IMR-90 (cell line): ENCODE data around the gene SLC12A7. TPM values are rescaled to one million over a fixed set of nuclear protein-coding genes. Genes with fewer than 3 reads are reported as not detected.

Source experiments
- ATAC-seq: fragments of 200-7000 bp; cut with Tn5 transposase; 2 replicates; pipeline ENCODE4 v1.9.1; 2020; ENCODE audit warnings: low read depth, mild to moderate bottlenecking, moderate library complexity
- BruUV-seq: library from RNA; stranded (reverse); fragments of 400-500 nt; replicated peaks from 2 replicates; lab custom pipeline; 2021; lab: Mats Ljungman, UMichigan
- CTCF ChIA-PET: fragments of 300-600 bp; formaldehyde crosslinking; extraction: SDS; loops from one replicate; lab custom pipeline; 2021; ENCODE audit warnings: antibody characterized with exemption; lab: Yijun Ruan, JAX
- POLR2A ChIA-PET: fragments of 300-600 bp; sonication (Branson Sonifier 250); formaldehyde crosslinking; loops from one replicate; lab custom pipeline; 2022; ENCODE audit warnings: antibody characterized with exemption; ENCODE audit not compliant: unreplicated experiment; lab: Charles Lee
- DNase-seq: peaks from one replicate; pipeline ENCODE4 v3.0.0; 2013
- H2AFZ ChIP-seq: replicated peaks from 2 replicates; pipeline ENCODE3; 2013; ENCODE audit warnings: low read length, mild to moderate bottlenecking; ENCODE audit not compliant: poor library complexity
- H2AK5ac ChIP-seq: 2 replicates; pipeline ENCODE4 v1.6.1; 2013; ENCODE audit warnings: low read depth, low read length, inconsistent platforms
- H2AK9ac ChIP-seq: replicated peaks from 2 replicates; pipeline ENCODE3; 2013; ENCODE audit warnings: mild to moderate bottlenecking, low read depth, low read length, moderate library complexity; ENCODE audit not compliant: poor library complexity
- H2BK120ac ChIP-seq: 2 replicates; pipeline ENCODE4 v1.6.1; 2013; ENCODE audit warnings: low read depth, low read length, inconsistent platforms
- H2BK15ac ChIP-seq: 3 replicates; pipeline ENCODE4 v1.6.1; 2013; ENCODE audit warnings: low read depth, low read length, inconsistent platforms
- H2BK20ac ChIP-seq: 2 replicates; pipeline ENCODE4 v1.6.1; 2013; ENCODE audit warnings: low read depth, mild to moderate bottlenecking, inconsistent platforms, low read length, moderate library complexity
- H2BK5ac ChIP-seq: 2 replicates; pipeline ENCODE4 v1.6.1; 2013; ENCODE audit warnings: mild to moderate bottlenecking, low read depth, low read length, inconsistent platforms; ENCODE audit not compliant: poor library complexity, severe bottlenecking
- H3K14ac ChIP-seq: replicated peaks from 2 replicates; pipeline ENCODE4 v1.6.1; 2013; ENCODE audit warnings: low read depth, low read length, inconsistent platforms
- H3K18ac ChIP-seq: 2 replicates; pipeline ENCODE4 v1.6.1; 2013; ENCODE audit warnings: low read depth, low read length, control low read depth
- H3K23ac ChIP-seq: 2 replicates; pipeline ENCODE4 v1.6.1; 2013; ENCODE audit warnings: low read depth, low read length, inconsistent platforms
- H3K27ac ChIP-seq: 2 replicates; pipeline ENCODE4 v1.5.1; 2013; ENCODE audit warnings: mild to moderate bottlenecking, control low read depth, low read length; ENCODE audit not compliant: insufficient read depth
- H3K27me3 ChIP-seq: 2 replicates; pipeline ENCODE4 v1.6.1; 2013; ENCODE audit warnings: low read length; ENCODE audit not compliant: control insufficient read depth, insufficient read depth
- H3K36me3 ChIP-seq: 2 replicates; pipeline ENCODE4 v1.6.1; 2013; ENCODE audit warnings: low read length, mixed read lengths; ENCODE audit not compliant: control insufficient read depth, insufficient read depth
- H3K4ac ChIP-seq: 2 replicates; pipeline ENCODE4 v1.6.1; 2013; ENCODE audit warnings: low read depth, low read length, inconsistent platforms
- H3K4me1 ChIP-seq: 2 replicates; pipeline ENCODE4 v1.6.1; 2013; ENCODE audit warnings: low read length, mixed read lengths; ENCODE audit not compliant: control insufficient read depth, insufficient read depth
- H3K4me2 ChIP-seq: 2 replicates; pipeline ENCODE4 v1.6.1; 2013; ENCODE audit warnings: low read depth, mild to moderate bottlenecking, control low read depth, low read length, moderate library complexity
- H3K4me3 ChIP-seq: 2 replicates; pipeline ENCODE4 v1.5.1; 2013; ENCODE audit warnings: low read depth, mild to moderate bottlenecking, control low read depth, low read length, moderate library complexity; ENCODE audit not compliant: insufficient read depth
- H3K56ac ChIP-seq: 2 replicates; pipeline ENCODE4 v1.6.1; 2013; ENCODE audit warnings: low read length, inconsistent platforms; ENCODE audit not compliant: insufficient read depth; ENCODE audit errors: extremely low read depth
- H3K79me1 ChIP-seq, 2 experiments: 2 replicates each; pipeline ENCODE4 v1.6.1; 2013; ENCODE audit warnings: low read length in 2 of 2, inconsistent platforms in 1 of 2, low read depth in 1 of 2
- H3K9ac ChIP-seq: 2 replicates; pipeline ENCODE4 v1.6.1; 2013; ENCODE audit warnings: low read depth, low read length, control low read depth
- H3K9me1 ChIP-seq: 2 replicates; pipeline ENCODE4 v1.6.1; 2013; ENCODE audit warnings: low read length, inconsistent platforms; ENCODE audit not compliant: insufficient read depth
- H3K9me3 ChIP-seq: 2 replicates; pipeline ENCODE4 v1.6.1; 2013; ENCODE audit warnings: low read length; ENCODE audit not compliant: control insufficient read depth, insufficient read depth
- H4K20me1 ChIP-seq: 2 replicates; pipeline ENCODE4 v1.6.1; 2013; ENCODE audit warnings: low read length, inconsistent platforms; ENCODE audit not compliant: insufficient read depth
- H4K5ac ChIP-seq: 2 replicates; pipeline ENCODE4 v1.6.1; 2013; ENCODE audit warnings: mild to moderate bottlenecking, low read depth, low read length, control low read depth
- H4K8ac ChIP-seq, 2 experiments: 2 replicates each; pipeline ENCODE4 v1.6.1; 2013; ENCODE audit warnings: low read depth in 2 of 2, low read length in 2 of 2, control low read depth in 1 of 2, inconsistent platforms in 1 of 2
- H4K91ac ChIP-seq: 2 replicates; pipeline ENCODE4 v1.6.1; 2013; ENCODE audit warnings: low read depth, low read length, inconsistent platforms; ENCODE audit not compliant: insufficient read depth
- BHLHE40 ChIP-seq: fragments of 150-350 bp; IDR thresholded peaks from 2 replicates; pipeline ENCODE4 v1.6.1; 2016; ENCODE audit warnings: mild to moderate bottlenecking, low read depth, low read length
- CEBPB ChIP-seq: IDR thresholded peaks from 2 replicates; pipeline ENCODE4 v1.6.1; 2012; ENCODE audit warnings: low read depth, low read length, improper control_type of control experiment
- CHD1 ChIP-seq: IDR thresholded peaks from 2 replicates; pipeline ENCODE4 v1.6.1; 2012; ENCODE audit warnings: low read depth, low read length, improper control_type of control experiment
- CTCF ChIP-seq: conservative IDR thresholded peaks from 2 replicates; pipeline ENCODE4 v1.5.1; 2012; ENCODE audit warnings: mild to moderate bottlenecking, low read depth, low read length, improper control_type of control experiment
- ELK1 ChIP-seq: fragments of 150-350 bp; IDR thresholded peaks from 2 replicates; pipeline ENCODE4 v1.6.1; 2016; ENCODE audit warnings: low read depth, mild to moderate bottlenecking, low read length, moderate library complexity, borderline replicate concordance
- FOS ChIP-seq: fragments of 150-350 bp; IDR thresholded peaks from 2 replicates; pipeline ENCODE4 v1.6.1; 2016; ENCODE audit warnings: low read depth, low read length
- MAZ ChIP-seq: IDR thresholded peaks from 2 replicates; pipeline ENCODE4 v1.6.1; 2012; ENCODE audit warnings: low read depth, mild to moderate bottlenecking, low read length, improper control_type of control experiment, moderate library complexity, borderline replicate concordance
- NFE2L2 ChIP-seq: fragments of 150-350 bp; IDR thresholded peaks from 2 replicates; pipeline ENCODE4 v1.6.1; 2016; ENCODE audit warnings: low read depth, mild to moderate bottlenecking, low read length
- POLR2A ChIP-seq: IDR thresholded peaks from 2 replicates; pipeline ENCODE4 v1.6.1; 2012; ENCODE audit warnings: mild to moderate bottlenecking, low read depth, low read length
- RAD21 ChIP-seq: IDR thresholded peaks from 2 replicates; pipeline ENCODE4 v1.6.1; 2012; ENCODE audit warnings: low read length, improper control_type of control experiment
- RCOR1 ChIP-seq: IDR thresholded peaks from 2 replicates; pipeline ENCODE4 v1.6.1; 2012; ENCODE audit warnings: mild to moderate bottlenecking, low read length, improper control_type of control experiment; ENCODE audit not compliant: insufficient replicate concordance
- RFX5 ChIP-seq: IDR thresholded peaks from 2 replicates; pipeline ENCODE4 v1.8.0; 2012; ENCODE audit warnings: low read depth, mild to moderate bottlenecking, low read length, moderate library complexity
- WGBS, 2 experiments: methylation state at CpG; one replicate each; pipeline versions ENCODE4 v1.1.5 to v1.1.7; 2013; ENCODE audit warnings: missing lambda C conversion rate in 2 of 2; ENCODE audit not compliant: insufficient read length in 1 of 2; ENCODE audit errors: extremely low coverage in 2 of 2; 5-methylcytosine and 5-hydroxymethylcytosine counted together
- dilution Hi-C: fragments of 300-500 bp; cut with HindIII; formaldehyde crosslinking; loops from one replicate; pipeline ENCODE4 v1.14.3; 2018; ENCODE audit warnings: low sequenced_read_pairs; ENCODE audit not compliant: unreplicated experiment
- in situ Hi-C: fragments of 300-500 bp; cut with MboI; formaldehyde crosslinking; loops from 3 replicates; pipeline ENCODE4 v1.14.3; 2019; ENCODE audit warnings: low sequenced_read_pairs, inconsistent platforms, mixed read lengths
- intact Hi-C: fragments of 100-400 bp; cut with micrococcal nuclease; formaldehyde crosslinking; loops from 2 replicates; pipeline ENCODE4 v1.10.0; 2022
- polyA plus RNA-seq, 3 experiments: library from polyadenylated mRNA; depleted of rRNA; stranded (reverse); fragments of >200 nt; gene quantifications; 2 replicates each; pipeline ENCODE4 v1.2.3, GENCODE V29; 2012; ENCODE audit warnings: low replicate concordance in 1 of 3
- total RNA-seq: library from RNA; depleted of rRNA; stranded (reverse); fragments of >200 nt; gene quantifications from 2 replicates; pipeline ENCODE4 v1.2.3, GENCODE V29; 2012

Gene SLC12A7
- total and polyA plus RNA-seq, 2 of the 4 experiments (the other 2 are of a cell fraction) = 3.0 to 6.1 TPM

- TF ChIP-seq RCOR1 (no peak), RFX5 (no peak), BHLHE40 (no peak)
These were observed 105.2 kb downstream of the SLC12A7 start (continued) for GRCh38 chr5:1006656-1007071.

DNA sequence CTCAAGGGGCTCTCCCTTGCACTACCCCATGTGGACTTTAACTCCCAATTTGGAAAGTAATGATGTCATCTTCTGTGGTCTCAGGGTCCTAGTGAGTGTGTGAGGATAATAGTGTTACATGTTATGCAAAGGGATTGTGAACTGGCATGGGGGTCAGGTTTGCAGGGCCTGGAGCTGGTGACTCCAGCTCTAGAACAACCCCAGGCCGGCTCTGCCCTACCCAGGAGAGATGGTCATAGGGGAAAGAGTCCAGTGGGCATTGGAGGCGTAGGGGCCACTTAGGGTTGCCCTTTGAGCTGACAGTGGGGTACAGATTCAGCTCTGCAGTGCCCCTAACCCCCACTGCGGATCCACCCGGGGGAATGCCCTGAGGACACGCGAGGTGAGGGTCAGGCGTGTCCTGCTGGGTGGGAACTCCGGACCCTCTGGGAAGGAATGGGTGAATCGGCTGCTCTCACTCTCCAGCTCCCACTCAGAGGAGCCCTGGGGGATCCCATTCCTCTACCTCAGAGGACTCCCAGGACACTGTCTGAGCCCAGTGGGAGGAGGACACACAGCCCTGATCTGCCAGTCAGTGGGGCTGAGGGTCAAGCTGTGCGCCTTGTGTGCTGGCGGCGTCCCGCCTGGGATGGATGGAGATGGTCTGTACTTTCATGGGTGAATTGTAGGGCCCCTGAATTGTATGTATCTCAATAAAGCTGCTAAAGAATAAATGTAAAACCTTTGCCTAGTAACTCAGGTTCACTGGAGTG is 105.8 kb downstream of the SLC12A7 start:
- Histone ChIP-seq H3K4ac (no peak overlapping the region), H3K14ac (no peak overlapping the region), H3K9me3 (no peaks in the 10 kb centered on the region), H3K79me1 (no peaks in the 10 kb centered on the region), H3K4me3 (no peak overlapping the region), H4K91ac (no peak overlapping the region), H3K4me1 (no peaks in the 10 kb centered on the region; the same call in 1 of the 2 replicates), H3K18ac (no peak overlapping the region), H3K27me3 (peaks cover 72% of the 10 kb centered on the region), H3K36me3 (no peaks in the 10 kb centered on the region), H4K5ac (no peak overlapping the region), H3K27ac (no peak overlapping the region), H3K4me2 (no peak overlapping the region), H4K8ac (no peak overlapping the region), H2AK9ac (no peak overlapping the region), H3K23ac (no peak overlapping the region), H2BK20ac (no peak overlapping the region), H2AK5ac (no peak overlapping the region), H3K9ac (no peak overlapping the region), H3K9me1 (no peaks in the 10 kb centered on the region), H2AFZ (no peak overlapping the region), H3K56ac (no peak overlapping the region), H2BK120ac (no peak overlapping the region), H2BK5ac (no peak overlapping the region), H4K20me1 (no peaks in the 10 kb centered on the region), H2BK15ac (no peak overlapping the region)
- BruUV-seq = no TSS peak
- ATAC-seq (no peak), DNase-seq (no peak)
- ChIA-PET CTCF (no interaction called here), POLR2A (no interaction called here)
- 80% methylated on average over 1 of the region's 13 CpGs; no CpG with 5 or more reads in 1 of the 2 experiments for WGBS, 2 experiments
- intact Hi-C loops (loop anchor here (5.0 to 10.0 kb wide), 2 partner anchors 84 to 109 kb away; partner anchors contain the start of gene SLC12A7), in situ Hi-C loops (no loop called here), dilution Hi-C loops (no loop called here)
- TF ChIP-seq MAZ (no peak), RAD21 (no peak), CTCF (no peak), ELK1 (no peak), BHLHE40 (no peak), POLR2A (no peak), NFE2L2 (no peak), CEBPB (no peak), RFX5 (no peak), FOS (no peak), RCOR1 (no peak), CHD1 (no peak)
